Suprapubic skin (tissue), 4 donors: ENCODE data around the gene C4orf46. TPM values are rescaled to one million over a fixed set of nuclear protein-coding genes. Genes with fewer than 3 reads are reported as not detected.

Experiments used
- DNase-seq, 2 donors: peaks; one replicate each; pipeline ENCODE4 v3.0.0-alpha.2; 2019; ENCODE audit warnings: low spot score in 2 of 2
- H3K27ac ChIP-seq: fragments of 200-600 bp; sonication (generic); one replicate; pipeline ENCODE4 v1.5.1; 2019
- H3K27me3 ChIP-seq: fragments of 200-600 bp; sonication (generic); one replicate; pipeline ENCODE4 v1.5.1; 2019
- H3K36me3 ChIP-seq: fragments of 200-600 bp; sonication (generic); one replicate; pipeline ENCODE4 v1.5.1; 2019
- H3K4me1 ChIP-seq: fragments of 200-600 bp; sonication (generic); one replicate; pipeline ENCODE4 v1.5.1; 2019
- H3K4me3 ChIP-seq: fragments of 200-600 bp; sonication (generic); one replicate; pipeline ENCODE4 v1.5.1; 2019; ENCODE audit warnings: mild to moderate bottlenecking
- H3K9me3 ChIP-seq: fragments of 200-600 bp; sonication (generic); one replicate; pipeline ENCODE4 v1.5.1; 2019
- EP300 ChIP-seq: sonication (generic); formaldehyde crosslinking; IDR thresholded peaks from one replicate; pipeline ENCODE4 v1.6.1; 2017; ENCODE audit warnings: antibody characterized with exemption
- POLR2A ChIP-seq, 2 donors: fragments of 450-650 bp; IDR thresholded peaks; one replicate each; pipeline ENCODE4 v1.6.1; 2017; ENCODE audit warnings: antibody characterized with exemption in 2 of 2, mild to moderate bottlenecking in 2 of 2, moderate library complexity in 2 of 2
- POLR2AphosphoS5 ChIP-seq, 3 donors: sonication (generic); formaldehyde crosslinking; IDR thresholded peaks; one replicate each; pipeline ENCODE4 v1.6.1; 2017; ENCODE audit warnings: antibody characterized with exemption in 3 of 3
- WGBS: methylation state at CpG from one replicate; pipeline ENCODE4 v1.1.5; 2018; 5-methylcytosine and 5-hydroxymethylcytosine counted together
- total RNA-seq, 4 donors: library from RNA; depleted of rRNA; stranded (reverse); fragments of >200 nt; gene quantifications; one replicate each; pipeline ENCODE4 v1.1.0, GENCODE V29; 2016
- TF ChIP-seq, protein P1 (sequence below), 2 donors: fragments of 200-600 bp in 1 of 2; fragments of 450-650 bp in 1 of 2; sonication (generic) in 1 of 2; IDR thresholded peaks; one replicate each; pipeline ENCODE4 v1.5.1; 2016 to 2019; ENCODE audit warnings: antibody characterized with exemption in 2 of 2, mild to moderate bottlenecking in 1 of 2, moderate library complexity in 1 of 2

The C4orf46 gene
- total RNA-seq, 4 donors from 2014 or later, result 2.8 to 3.7 (median 3.2) TPM

DNA sequence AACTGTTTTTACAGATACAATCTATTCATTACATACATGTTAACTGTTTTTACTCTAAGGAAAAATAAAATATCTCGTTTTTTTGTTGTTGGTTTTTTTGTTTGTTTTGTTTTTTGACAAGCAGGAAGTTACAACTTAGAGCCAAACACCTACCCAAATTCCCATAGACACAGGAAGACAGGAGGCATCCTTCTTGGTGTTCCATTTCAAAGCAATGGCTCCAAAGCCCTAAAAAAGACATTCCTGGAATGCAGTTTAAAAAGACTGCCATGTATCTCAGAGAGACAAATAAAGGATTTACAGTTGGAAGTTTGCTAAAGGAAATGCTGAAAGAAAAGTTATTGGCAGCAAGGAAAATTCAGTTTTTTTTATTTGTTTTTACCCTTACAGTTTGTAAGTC, 17.1 kb upstream of the C4orf46 start:
- peaks cover 45% of the 10 kb centered on the region for H3K36me3 ChIP-seq
- H3K27ac ChIP-seq, result no peak overlapping the region
- TF ChIP-seq POLR2AphosphoS5 (IDR thresholded peaks at IDR 0.05) (no peak), EP300 (no peak), POLR2A (IDR thresholded peaks at IDR 0.05) (no peak)
- TF ChIP-seq, protein P1, sequence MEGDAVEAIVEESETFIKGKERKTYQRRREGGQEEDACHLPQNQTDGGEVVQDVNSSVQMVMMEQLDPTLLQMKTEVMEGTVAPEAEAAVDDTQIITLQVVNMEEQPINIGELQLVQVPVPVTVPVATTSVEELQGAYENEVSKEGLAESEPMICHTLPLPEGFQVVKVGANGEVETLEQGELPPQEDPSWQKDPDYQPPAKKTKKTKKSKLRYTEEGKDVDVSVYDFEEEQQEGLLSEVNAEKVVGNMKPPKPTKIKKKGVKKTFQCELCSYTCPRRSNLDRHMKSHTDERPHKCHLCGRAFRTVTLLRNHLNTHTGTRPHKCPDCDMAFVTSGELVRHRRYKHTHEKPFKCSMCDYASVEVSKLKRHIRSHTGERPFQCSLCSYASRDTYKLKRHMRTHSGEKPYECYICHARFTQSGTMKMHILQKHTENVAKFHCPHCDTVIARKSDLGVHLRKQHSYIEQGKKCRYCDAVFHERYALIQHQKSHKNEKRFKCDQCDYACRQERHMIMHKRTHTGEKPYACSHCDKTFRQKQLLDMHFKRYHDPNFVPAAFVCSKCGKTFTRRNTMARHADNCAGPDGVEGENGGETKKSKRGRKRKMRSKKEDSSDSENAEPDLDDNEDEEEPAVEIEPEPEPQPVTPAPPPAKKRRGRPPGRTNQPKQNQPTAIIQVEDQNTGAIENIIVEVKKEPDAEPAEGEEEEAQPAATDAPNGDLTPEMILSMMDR (IDR thresholded peaks at IDR 0.05), result no peak
- 70% methylated on average over 1 of the region's 1 CpG for WGBS
- no peaks in the 10 kb centered on the region for H3K4me1 ChIP-seq
- H3K27me3 ChIP-seq, result no peaks in the 10 kb centered on the region
- no peak for DNase-seq
- H3K4me3 ChIP-seq, result no peak overlapping the region
- no peaks in the 10 kb centered on the region for H3K9me3 ChIP-seq

DNA sequence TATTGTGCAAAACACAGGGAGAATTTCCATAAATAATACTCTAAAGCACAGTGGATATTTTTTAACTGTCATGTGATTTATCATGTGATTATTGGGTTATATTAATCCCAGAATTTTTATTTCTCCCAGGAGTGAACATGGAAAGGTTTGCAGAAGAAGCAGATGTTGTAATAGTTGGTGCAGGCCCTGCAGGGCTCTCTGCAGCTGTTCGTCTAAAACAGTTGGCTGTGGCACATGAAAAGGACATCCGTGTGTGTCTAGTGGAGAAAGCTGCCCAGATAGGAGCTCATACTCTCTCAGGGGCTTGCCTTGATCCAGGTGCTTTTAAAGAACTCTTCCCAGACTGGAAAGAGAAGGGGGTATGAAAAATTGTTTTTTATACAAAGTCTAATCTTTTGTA, 10.4 kb upstream of the C4orf46 start:
- H3K27ac ChIP-seq, result no peak overlapping the region
- no peaks in the 10 kb centered on the region for H3K4me1 ChIP-seq
- H3K4me3 ChIP-seq, result no peak overlapping the region
- H3K27me3 ChIP-seq, result no peaks in the 10 kb centered on the region
- no peaks in the 10 kb centered on the region for H3K9me3 ChIP-seq
- TF ChIP-seq POLR2A (IDR thresholded peaks at IDR 0.05) (no peak), EP300 (no peak), POLR2AphosphoS5 (IDR thresholded peaks at IDR 0.05) (no peak)
- TF ChIP-seq, protein P1 (IDR thresholded peaks at IDR 0.05), result no peak
- WGBS, result 48% methylated on average over 2 of the region's 2 CpGs
- H3K36me3 ChIP-seq, result peaks cover 33% of the 10 kb centered on the region
- no peak for DNase-seq

DNA sequence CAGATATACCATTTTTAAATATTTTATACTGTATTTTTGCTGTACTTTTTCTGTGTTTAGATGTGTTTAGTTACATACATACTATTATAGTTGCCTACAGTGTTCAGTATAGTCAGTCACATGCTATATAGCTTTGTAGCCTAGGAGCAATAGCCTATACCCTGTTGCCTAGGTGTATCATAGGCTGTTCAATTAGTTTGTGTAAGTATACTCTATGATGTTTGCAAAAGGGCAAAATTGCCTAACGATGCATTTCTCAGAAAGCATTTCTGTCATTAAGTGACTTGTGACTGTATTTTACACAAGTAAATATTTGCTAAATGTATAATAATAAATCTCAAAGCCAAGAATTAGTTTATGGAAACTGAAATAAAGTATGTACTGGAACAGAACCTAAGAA, 9.9 kb upstream of the C4orf46 start:
- no peak overlapping the region for H3K4me3 ChIP-seq
- DNase-seq, result no peak
- H3K27ac ChIP-seq, result no peak overlapping the region
- no peaks in the 10 kb centered on the region for H3K27me3 ChIP-seq
- H3K36me3 ChIP-seq, result peaks cover 29% of the 10 kb centered on the region
- WGBS, result 64% methylated on average over 1 of the region's 1 CpG
- no peak for TF ChIP-seq POLR2AphosphoS5 (IDR thresholded peaks at IDR 0.05)
- H3K9me3 ChIP-seq, result no peaks in the 10 kb centered on the region
- no peaks in the 10 kb centered on the region for H3K4me1 ChIP-seq

DNA sequence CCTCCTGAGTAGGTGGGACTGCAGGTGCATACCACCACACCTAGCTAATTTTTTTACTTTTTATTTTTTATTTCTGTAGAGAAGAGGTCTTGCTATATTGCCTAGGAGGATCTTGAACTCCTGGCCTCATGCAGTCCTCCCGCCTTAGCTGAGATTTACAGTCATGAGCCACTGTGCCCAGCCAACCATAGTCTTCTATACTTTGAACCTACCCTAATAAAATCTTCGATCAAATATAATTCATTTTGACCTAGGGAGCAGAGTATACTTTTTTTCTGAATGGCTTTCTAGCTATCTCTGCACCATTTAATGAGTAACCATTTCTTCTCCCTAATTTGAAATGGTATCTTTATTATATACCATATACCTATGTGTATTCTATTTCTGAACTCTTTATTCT, 7.1 kb upstream of the C4orf46 start:
- Histone ChIP-seq H3K4me1 (no peaks in the 10 kb centered on the region), H3K27ac (no peak overlapping the region), H3K27me3 (no peaks in the 10 kb centered on the region), H3K36me3 (peaks cover 13% of the 10 kb centered on the region), H3K4me3 (no peak overlapping the region), H3K9me3 (no peaks in the 10 kb centered on the region)
- TF ChIP-seq POLR2A (IDR thresholded peaks at IDR 0.05), result no peak
- TF ChIP-seq, protein P1 (IDR thresholded peaks at IDR 0.05), result no peak
- TF ChIP-seq POLR2AphosphoS5 (IDR thresholded peaks at IDR 0.05), result no peak
- TF ChIP-seq EP300, result no peak
- 93% methylated on average over 2 of the region's 2 CpGs for WGBS
- no peak for DNase-seq

DNA sequence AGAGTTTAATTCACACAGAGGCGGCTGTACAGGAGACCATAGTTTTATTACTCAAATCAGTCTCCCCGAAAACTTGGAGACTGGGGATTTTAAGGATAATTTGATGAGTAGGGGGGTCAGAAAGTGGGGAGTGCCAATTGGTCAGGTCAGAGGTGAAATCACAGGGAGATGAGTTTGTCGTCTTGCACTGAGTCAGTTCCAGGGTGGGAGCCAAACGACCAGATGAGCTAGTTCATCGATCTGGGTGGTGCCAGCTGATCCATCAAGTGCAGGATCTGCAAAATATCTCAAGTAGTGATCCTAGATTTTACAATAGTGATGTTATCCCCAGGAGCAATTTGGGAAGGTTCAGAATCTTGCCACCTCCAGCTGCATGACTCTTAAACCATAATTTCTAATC, 4.4 kb upstream of the C4orf46 start:
- Histone ChIP-seq H3K9me3 (no peaks in the 10 kb centered on the region), H3K4me3 (no peak overlapping the region), H3K36me3 (no peaks in the 10 kb centered on the region), H3K27me3 (no peaks in the 10 kb centered on the region), H3K27ac (no peak overlapping the region), H3K4me1 (peaks cover 11% of the 10 kb centered on the region)
- TF ChIP-seq, protein P1 (IDR thresholded peaks at IDR 0.05), result no peak
- TF ChIP-seq POLR2A (IDR thresholded peaks at IDR 0.05) (no peak), EP300 (no peak), POLR2AphosphoS5 (IDR thresholded peaks at IDR 0.05) (no peak)
- no peak for DNase-seq
- WGBS, result 75% methylated on average over 5 of the region's 5 CpGs

DNA sequence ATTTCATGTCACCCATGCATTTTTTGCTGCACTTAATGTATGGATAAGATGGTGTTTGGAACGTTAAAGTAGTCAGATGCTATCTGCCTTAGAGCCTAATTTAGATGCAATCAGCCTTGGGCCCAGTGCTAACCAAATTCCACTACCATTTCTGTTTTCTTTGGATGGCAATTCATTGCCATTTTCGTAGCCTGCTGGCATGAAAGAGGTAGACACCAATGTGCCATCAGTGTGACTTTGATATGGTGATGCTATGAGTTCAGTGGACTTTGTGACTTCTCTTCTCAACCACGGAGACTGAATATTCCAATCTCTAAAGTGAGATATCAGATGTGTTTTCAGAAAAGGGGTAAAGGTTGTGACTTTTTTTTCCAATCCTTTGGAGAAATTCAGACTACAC, 1.9 kb upstream of the C4orf46 start:
- no peaks in the 10 kb centered on the region for H3K27me3 ChIP-seq
- H3K4me1 ChIP-seq, result peaks cover 19% of the 10 kb centered on the region
- no peaks in the 10 kb centered on the region for H3K36me3 ChIP-seq
- no peak overlapping the region for H3K27ac ChIP-seq
- TF ChIP-seq POLR2AphosphoS5 (IDR thresholded peaks at IDR 0.05) (no peak), POLR2A (IDR thresholded peaks at IDR 0.05) (no peak), EP300 (no peak)
- TF ChIP-seq, protein P1 (IDR thresholded peaks at IDR 0.05), result no peak
- H3K4me3 ChIP-seq, result no peak overlapping the region
- 76% methylated on average over 3 of the region's 3 CpGs for WGBS
- DNase-seq, result no peak
- no peaks in the 10 kb centered on the region for H3K9me3 ChIP-seq
